HepG2 (cell line): ENCODE measurements around the gene LRP1B. TPM values are rescaled to one million over a fixed set of nuclear protein-coding genes. Genes with fewer than 3 reads are reported as not detected.

ENCODE experiments used
- FIP1L1 ChIP-seq: fragments of 200-400 bp; formaldehyde crosslinking; IDR thresholded peaks from 2 replicates; pipeline ENCODE4 v1.6.1; 2018; ENCODE audit warnings: low read depth, mild to moderate bottlenecking, low read length, moderate library complexity, borderline replicate concordance; ENCODE audit not compliant: insufficient read depth
- FOXA1 ChIP-seq, 2 experiments: fragments of 450-650 bp in 1 of 2; sonication (generic) in 1 of 2; formaldehyde crosslinking in 1 of 2; IDR thresholded peaks; 2 replicates each; pipeline versions ENCODE4 v1.4.0 to v1.6.1; 2016 to 2020; ENCODE audit warnings: missing genetic modification reagents in 1 of 2
- JDP2 ChIP-seq: sonication (generic); formaldehyde crosslinking; IDR thresholded peaks from 2 replicates; pipeline ENCODE4 v1.8.1; 2022; ENCODE audit warnings: missing genetic modification reagents, borderline replicate concordance
- MTF2 ChIP-seq: sonication (generic); formaldehyde crosslinking; IDR thresholded peaks from 2 replicates; pipeline ENCODE4 v1.5.0; 2020; ENCODE audit warnings: missing genetic modification reagents, borderline replicate concordance
- YEATS4 ChIP-seq: sonication (generic); formaldehyde crosslinking; IDR thresholded peaks from 2 replicates; pipeline ENCODE4 v1.4.0; 2020; ENCODE audit warnings: missing genetic modification reagents, borderline replicate concordance
- ZFP62 ChIP-seq: sonication (generic); formaldehyde crosslinking; IDR thresholded peaks from 2 replicates; pipeline ENCODE4 v1.4.0; 2020; ENCODE audit warnings: missing genetic modification reagents
- ZNF687 ChIP-seq: sonication (generic); formaldehyde crosslinking; IDR thresholded peaks from 2 replicates; pipeline ENCODE4 v1.5.1; 2020; ENCODE audit warnings: mild to moderate bottlenecking, missing genetic modification reagents, moderate library complexity
- ZNF770 ChIP-seq: sonication (generic); formaldehyde crosslinking; IDR thresholded peaks from 2 replicates; pipeline ENCODE4 v1.5.0; 2020; ENCODE audit warnings: mild to moderate bottlenecking, missing genetic modification reagents
- ZNF784 ChIP-seq: sonication (generic); formaldehyde crosslinking; IDR thresholded peaks from 2 replicates; pipeline ENCODE4 v1.5.1; 2020; ENCODE audit warnings: missing genetic modification reagents, mild to moderate bottlenecking, borderline replicate concordance
- polyA plus RNA-seq, 8 experiments: library from polyadenylated mRNA; depleted of rRNA in 3 of 8; stranded (reverse) in 7 of 8; unstranded in 1 of 8; fragments of >200 nt; fragmentation: Illumina TruSeq in 4 of 8; extraction: Trizol in 4 of 8; gene quantifications; 2 replicates each; pipeline versions ENCODE4 v1.2.1 to v1.2.3, GENCODE V29; 2011 to 2016; ENCODE audit warnings: low read depth in 4 of 8, missing spikeins in 1 of 8, mixed read lengths in 1 of 8; ENCODE audit not compliant: insufficient read depth in 1 of 8
- total RNA-seq, 5 experiments: library from RNA; depleted of rRNA; stranded (reverse); fragments of >200 nt; fragmentation: Illumina TruSeq; extraction: Trizol; gene quantifications; 2 replicates each; pipeline ENCODE4 v1.2.3, GENCODE V29; 2016; ENCODE audit warnings: low read depth in 1 of 5
- TF ChIP-seq, protein P1 (sequence below): sonication (generic); formaldehyde crosslinking; IDR thresholded peaks from 2 replicates; pipeline ENCODE4 v1.4.0; 2020; ENCODE audit warnings: missing genetic modification reagents, mild to moderate bottlenecking, borderline replicate concordance

Gene LRP1B
- total and polyA plus RNA-seq, 2 of the 13 experiments (the other 11 are each of a cell fraction or from before 2014, with no cell fraction given) = 0.04 TPM; not detected in 1

- TF ChIP-seq ZNF784 (CRISPR knock-in tag) = no peak
- no peak for TF ChIP-seq ZNF770
- no peak for TF ChIP-seq ZFP62 (CRISPR knock-in tag)
- no peak for TF ChIP-seq JDP2
- no peak for TF ChIP-seq YEATS4 (CRISPR knock-in tag)
- TF ChIP-seq MTF2 = no peak
- TF ChIP-seq FIP1L1 = no peak
- TF ChIP-seq ZNF687 (CRISPR knock-in tag) = no peak
- TF ChIP-seq FOXA1 (IDR thresholded peaks at IDR 0.05) = no peak
- no peak for TF ChIP-seq FOXA1 (CRISPR knock-in tag; IDR thresholded peaks at IDR 0.05)
- TF ChIP-seq, protein P1, sequence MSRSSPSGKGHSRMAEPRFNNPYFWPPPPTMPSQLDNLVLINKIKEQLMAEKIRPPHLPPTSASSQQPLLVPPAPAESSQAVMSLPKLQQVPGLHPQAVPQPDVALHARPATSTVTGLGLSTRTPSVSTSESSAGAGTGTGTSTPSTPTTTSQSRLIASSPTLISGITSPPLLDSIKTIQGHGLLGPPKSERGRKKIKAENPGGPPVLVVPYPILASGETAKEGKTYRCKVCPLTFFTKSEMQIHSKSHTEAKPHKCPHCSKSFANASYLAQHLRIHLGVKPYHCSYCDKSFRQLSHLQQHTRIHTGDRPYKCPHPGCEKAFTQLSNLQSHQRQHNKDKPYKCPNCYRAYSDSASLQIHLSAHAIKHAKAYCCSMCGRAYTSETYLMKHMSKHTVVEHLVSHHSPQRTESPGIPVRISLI = no peak
- TF ChIP-seq, all 625 proteins: peak for 0
These were observed 1767.7 kb downstream of the LRP1B start (continued) for GRCh38 chr2:140363131-140363530.
